GM06990 (cell line): ENCODE data around the gene LIPC.

Experiments
- DNase-seq: peaks from one replicate; pipeline ENCODE4 v3.0.0-alpha.2; 2011; ENCODE audit not compliant: insufficient read length; ENCODE audit errors: extremely low read depth
- H3K27me3 ChIP-seq: replicated peaks from 2 replicates; pipeline ENCODE4 v1.6.0; 2011; ENCODE audit warnings: low read length; ENCODE audit not compliant: control insufficient read depth, insufficient read depth
- H3K36me3 ChIP-seq: 2 replicates; pipeline ENCODE4 v1.5.1; 2011; ENCODE audit warnings: low read length; ENCODE audit not compliant: control insufficient read depth, insufficient read depth
- H3K4me3 ChIP-seq: replicated peaks from 2 replicates; pipeline ENCODE4 v1.5.1; 2011; ENCODE audit warnings: low read depth, mild to moderate bottlenecking, control low read depth, low read length
- TF ChIP-seq, protein P1 (sequence below): IDR thresholded peaks from 2 replicates; pipeline ENCODE4 v1.5.1; 2011; ENCODE audit warnings: low read length, control low read depth, mild to moderate bottlenecking, inconsistent platforms; ENCODE audit not compliant: insufficient read depth, poor library complexity, severe bottlenecking

LIPC gene

DNA sequence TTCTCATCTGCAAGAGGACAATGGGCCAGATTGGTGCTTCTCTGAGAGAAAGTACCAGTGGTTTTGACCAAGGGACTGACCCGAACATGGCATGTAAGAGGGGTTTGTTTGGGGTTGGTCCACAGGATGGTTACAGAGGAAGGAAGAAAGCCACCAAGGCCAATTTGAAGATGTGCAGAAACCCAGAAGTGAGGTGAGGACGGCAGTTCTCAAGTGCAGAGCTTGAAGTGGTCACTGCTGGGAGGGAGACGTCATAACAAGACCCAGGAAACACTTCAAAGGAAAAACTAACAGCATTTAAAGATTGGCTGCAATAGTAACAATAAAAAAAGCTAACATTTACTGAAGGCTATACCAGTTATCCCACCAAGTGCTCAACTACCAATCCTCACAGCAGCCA is 29.1 kb downstream of the LIPC start:
- H3K36me3 ChIP-seq = no peaks in the 10 kb centered on the region
- H3K4me3 ChIP-seq = no peak overlapping the region
- TF ChIP-seq, protein P1, sequence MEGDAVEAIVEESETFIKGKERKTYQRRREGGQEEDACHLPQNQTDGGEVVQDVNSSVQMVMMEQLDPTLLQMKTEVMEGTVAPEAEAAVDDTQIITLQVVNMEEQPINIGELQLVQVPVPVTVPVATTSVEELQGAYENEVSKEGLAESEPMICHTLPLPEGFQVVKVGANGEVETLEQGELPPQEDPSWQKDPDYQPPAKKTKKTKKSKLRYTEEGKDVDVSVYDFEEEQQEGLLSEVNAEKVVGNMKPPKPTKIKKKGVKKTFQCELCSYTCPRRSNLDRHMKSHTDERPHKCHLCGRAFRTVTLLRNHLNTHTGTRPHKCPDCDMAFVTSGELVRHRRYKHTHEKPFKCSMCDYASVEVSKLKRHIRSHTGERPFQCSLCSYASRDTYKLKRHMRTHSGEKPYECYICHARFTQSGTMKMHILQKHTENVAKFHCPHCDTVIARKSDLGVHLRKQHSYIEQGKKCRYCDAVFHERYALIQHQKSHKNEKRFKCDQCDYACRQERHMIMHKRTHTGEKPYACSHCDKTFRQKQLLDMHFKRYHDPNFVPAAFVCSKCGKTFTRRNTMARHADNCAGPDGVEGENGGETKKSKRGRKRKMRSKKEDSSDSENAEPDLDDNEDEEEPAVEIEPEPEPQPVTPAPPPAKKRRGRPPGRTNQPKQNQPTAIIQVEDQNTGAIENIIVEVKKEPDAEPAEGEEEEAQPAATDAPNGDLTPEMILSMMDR = no peak
- H3K27me3 ChIP-seq = no peaks in the 10 kb centered on the region
- no peak for DNase-seq

DNA sequence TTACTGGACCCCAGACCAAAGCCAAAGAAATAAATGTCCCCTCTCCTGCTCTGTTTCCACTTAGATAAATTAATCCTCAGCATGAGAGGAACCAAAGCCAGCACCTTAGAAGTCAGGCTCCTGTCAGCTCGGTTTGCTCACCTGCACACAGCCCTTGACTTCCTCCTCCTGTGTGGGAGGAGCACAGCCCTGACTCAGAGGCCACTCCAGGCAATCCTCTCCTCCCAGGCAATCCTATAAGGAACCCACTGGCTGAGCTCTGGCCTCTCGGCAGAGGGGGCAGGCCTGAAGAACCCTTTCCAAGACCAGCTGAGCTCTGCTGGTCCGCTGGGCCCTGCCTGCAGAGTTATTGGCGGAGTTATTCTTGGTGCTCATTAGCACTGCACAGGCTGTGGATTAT is 30.8 kb downstream of the LIPC start:
- TF ChIP-seq, protein P1 = no peak
- no peak for DNase-seq
- Histone ChIP-seq H3K36me3 (no peaks in the 10 kb centered on the region), H3K4me3 (no peak overlapping the region), H3K27me3 (no peaks in the 10 kb centered on the region)

DNA sequence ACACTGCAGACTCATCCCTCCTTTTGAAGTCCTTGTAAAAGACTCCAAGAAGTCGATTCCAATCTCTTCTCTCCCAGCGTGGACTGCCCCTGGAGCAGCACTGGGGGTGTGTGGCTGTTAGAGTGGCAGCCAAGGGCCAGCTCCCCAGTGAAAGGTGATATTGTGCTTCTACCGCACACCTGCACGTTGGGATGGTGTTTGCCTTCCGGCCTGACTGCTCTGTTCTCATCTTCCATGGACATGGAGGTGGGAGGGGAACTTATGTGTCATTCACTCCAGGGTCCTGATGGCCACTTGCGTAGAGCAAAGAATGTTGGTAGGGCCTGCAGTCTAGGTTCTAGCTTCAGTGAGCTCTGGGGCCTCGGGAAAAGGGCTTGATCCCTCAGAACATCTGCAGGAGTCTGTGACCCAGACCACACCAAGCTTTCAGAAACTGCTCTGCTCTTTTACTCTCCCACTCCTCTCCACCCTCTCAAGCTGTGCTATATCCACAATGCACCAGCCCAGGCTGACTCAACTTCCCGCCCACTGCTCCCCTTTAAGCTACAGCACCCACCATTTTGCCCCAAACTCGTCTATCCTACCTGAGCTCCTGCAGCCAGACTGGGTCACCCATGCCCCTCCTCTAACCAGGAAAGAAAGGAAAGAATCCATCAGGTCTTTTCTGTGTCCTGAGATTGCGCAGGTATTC is 31.3 kb downstream of the LIPC start:
- no peak for DNase-seq
- Histone ChIP-seq H3K4me3 (no peak overlapping the region), H3K27me3 (no peaks in the 10 kb centered on the region), H3K36me3 (no peaks in the 10 kb centered on the region)
- TF ChIP-seq, protein P1 = no peak

DNA sequence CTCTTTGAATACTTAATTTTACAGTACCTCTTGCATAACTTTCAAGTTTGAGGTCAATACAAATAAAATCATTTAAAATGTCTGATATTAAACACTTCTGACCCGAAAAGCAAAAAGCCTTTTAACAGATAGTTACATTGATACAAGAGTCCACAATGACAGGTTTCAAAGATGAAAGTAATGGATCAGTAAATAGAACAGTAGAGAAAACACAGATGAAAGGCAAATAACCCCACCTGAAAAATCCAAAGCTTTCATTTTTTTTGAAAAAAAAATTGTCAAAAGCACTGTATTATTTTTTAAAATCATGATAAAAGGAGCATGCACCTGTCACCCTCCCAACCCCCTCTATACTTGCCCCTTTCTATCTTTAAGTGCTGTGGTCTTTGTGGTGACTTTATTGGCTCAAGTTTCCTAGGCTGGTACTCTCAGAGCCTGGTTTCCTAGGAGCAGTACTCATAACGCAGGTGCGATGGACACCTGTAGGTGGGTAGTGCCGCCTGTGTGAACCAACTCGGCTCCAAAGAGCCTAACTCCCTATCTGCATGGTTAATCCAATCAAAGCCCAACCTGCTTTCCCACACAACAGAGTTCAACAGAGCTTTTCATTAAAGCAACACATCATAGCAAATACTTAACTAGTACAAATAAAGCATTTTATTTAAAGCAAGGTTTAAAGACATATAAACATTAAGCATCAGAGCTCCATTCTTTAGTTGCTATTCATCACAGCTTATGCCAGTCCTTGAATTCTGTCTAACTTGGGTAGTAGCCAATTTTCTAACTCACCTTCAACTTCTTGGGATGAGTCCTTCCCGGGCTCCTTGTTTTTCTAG is 32.2 kb downstream of the LIPC start:
- H3K27me3 ChIP-seq = no peaks in the 10 kb centered on the region
- no peak overlapping the region for H3K4me3 ChIP-seq
- no peaks in the 10 kb centered on the region for H3K36me3 ChIP-seq
- TF ChIP-seq, protein P1 = no peak
- no peak for DNase-seq

DNA sequence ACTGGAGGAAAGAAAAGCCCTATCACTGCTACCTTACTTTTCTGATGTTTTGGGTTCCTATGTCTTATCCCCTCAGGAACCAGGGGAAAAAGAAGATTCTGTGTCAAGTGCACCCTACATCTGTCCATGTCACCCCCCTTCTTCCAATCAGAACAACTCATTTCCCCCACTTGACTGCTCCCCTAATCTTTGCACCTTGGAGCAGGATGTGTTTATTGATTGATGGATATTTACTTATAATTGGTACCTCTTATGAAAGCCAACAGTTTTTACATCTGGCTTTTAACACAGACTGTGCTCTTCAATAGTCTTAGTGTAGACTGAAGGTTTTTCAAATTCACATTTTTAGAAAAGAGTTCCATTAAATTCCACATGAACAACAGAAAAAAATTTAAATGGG is 33.3 kb downstream of the LIPC start:
- Histone ChIP-seq H3K27me3 (no peaks in the 10 kb centered on the region), H3K4me3 (no peak overlapping the region), H3K36me3 (no peaks in the 10 kb centered on the region)
- no peak for DNase-seq
- TF ChIP-seq, protein P1 = no peak
